Measurements from ENCODE around the gene EWSR1. TPM values are rescaled to one million over a fixed set of nuclear protein-coding genes. Genes with fewer than 3 reads are reported as not detected.
A peak's percentile ranks its signal among the peaks of the same experiment; 100 is the strongest.
"Not testable (repeated sequence)": the region's sequence is repeated elsewhere in the genome, so short reads cannot be mapped to it uniquely, and the experiment has no call there.

Gene EWSR1
- polyA plus RNA-seq, 5 donors: 313 to 369 (median 340) TPM

- no peak for DNase-seq
Observed at GRCh38 chr22:29334148-29334547, 66.1 kb downstream of the EWSR1 start.

GRCh38 chr22:29334696-29335344, 66.8 kb downstream of the EWSR1 start:
- DNase-seq: no peak

- no peak for DNase-seq
Observed at GRCh38 chr22:29335656-29336055, 67.6 kb downstream of the EWSR1 start.

DNA sequence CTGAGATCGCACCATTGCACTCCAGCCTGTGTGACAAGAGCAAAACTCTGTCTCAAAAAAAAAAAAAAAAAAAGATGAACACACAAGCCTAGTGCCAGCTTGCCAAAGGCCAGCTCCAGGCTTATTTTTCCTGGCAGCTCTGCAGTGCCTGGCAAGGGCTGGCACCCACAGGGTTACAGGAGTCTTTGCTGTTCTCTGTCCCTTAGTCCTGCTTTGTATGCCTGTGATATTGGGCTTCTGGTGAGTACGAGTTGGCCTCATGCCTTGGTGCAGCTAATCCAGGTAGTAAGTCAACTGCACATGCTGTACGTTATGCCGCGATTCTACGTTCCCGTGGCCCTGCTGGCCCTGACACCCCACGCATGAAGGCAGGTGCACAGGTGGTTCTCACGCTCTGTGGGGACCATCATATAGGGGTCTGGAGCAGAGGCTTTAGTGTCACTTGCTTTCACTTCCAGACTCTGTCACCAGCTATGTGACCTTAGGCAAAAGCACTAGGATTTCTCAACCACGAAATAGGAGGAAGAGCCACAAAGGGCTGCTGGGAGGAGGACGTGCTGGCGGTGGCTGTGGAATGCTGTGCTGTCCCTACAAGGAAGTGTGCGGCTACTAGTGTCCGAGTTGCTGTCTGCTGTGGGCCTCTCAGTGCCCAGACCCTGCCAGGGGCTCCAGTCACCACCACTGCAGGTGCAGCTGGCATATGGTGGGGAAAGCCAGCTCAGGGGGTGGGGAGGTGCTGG, 68.9 kb downstream of the EWSR1 start:
- no peak for DNase-seq

- no peak for DNase-seq
Observed at GRCh38 chr22:29337631-29338284, 69.7 kb downstream of the EWSR1 start.

- DNase-seq: no peak
Observed at GRCh38 chr22:29338398-29338797, 70.3 kb downstream of the EWSR1 start.

DNA sequence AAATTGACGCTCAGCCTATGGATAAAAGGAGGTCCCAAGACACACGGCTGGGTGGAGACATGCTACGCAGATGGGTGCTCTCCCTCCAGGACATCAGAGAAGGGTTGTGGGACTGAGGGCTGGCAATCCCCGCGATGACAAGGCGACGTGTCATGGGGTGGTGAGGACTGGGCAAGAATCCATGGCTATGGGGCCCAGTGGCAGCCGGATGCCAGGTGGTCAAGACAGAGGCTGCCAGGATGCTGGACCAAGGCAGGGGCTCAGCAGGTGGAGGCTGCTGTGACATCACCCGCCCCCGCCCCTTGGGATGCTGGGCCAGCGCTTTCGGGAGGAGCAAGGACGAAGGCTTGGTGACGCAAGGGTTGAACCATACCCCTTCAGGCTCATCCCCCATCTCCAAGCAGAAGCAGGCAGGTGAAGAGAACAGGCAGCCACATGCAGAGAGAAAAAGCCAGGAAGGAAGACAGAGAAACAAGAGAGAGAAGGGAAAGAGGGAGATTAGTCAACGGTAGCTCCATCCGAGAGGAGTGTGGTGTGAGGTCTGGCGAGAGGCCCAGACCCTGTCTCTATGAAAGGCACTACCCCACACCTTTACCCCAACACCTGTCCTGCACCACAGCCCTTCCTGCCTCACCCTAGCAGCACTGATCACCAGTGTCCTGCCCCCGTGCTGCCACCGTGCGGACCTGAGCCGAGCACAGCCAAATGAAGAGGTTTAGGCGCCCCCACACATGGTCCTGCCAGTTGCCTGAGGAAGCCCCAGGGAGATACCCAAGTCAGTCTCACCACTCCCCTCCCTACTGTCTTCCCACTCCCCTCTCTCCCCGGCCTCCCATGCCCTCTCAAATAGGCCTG, 71.5 kb downstream of the EWSR1 start:
- no peak for DNase-seq

GRCh38 chr22:29340566-29340965, 72.5 kb downstream of the EWSR1 start:
- no peak for DNase-seq

DNA sequence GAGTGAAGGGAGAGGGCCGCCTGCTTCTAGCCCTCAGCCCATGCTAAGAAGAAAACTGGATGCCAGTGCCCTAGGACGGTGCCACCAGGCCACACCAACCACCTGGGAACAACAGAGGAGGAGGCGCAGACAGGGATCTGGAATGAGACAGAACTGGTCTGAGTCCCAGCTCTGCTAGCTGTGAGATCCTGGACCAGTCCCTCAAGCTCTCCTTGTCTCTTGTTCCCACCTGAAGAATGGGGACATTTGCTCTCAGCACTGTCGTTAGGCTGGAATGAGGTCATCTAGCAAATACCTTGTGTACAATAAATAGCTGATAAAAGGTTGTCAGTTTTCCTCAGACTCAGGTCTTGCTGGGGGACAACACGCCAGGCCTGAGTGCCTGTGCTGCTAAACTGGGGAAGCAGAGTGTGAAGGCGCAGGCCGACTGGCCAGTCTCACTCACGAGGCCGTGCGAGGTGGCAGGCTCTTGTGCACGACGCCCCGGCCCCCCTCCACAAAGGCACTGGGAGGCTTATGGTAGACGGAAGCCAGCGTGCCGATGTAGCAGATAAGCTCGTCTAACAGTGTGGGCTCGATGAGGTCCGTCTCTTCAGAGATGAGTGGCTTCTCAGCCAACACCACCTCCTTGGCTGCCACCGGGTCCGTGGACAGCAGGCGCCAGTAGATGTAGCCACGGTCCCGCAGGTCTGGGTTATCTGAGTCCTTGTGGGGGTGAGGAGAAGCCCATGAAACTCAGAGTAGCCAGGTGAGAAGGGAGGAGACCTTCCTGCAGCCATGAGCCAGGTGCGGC, 73.2 kb downstream of the EWSR1 start:
- no peak for DNase-seq

DNA sequence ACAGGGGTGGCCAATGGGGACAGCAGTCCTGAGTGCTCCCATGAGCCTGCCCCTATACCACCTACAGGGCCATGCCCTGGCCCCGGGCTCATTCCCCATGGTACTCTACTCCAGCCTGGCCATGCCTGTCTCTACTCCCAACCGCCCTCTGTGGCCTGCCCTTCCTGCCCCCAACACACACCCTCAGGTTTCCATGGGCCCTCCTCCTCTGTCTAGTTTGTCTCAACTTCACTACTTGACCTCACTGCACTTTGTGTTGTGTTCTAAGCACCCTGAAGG, 73.7 kb downstream of the EWSR1 start:
- no peak for DNase-seq

DNA sequence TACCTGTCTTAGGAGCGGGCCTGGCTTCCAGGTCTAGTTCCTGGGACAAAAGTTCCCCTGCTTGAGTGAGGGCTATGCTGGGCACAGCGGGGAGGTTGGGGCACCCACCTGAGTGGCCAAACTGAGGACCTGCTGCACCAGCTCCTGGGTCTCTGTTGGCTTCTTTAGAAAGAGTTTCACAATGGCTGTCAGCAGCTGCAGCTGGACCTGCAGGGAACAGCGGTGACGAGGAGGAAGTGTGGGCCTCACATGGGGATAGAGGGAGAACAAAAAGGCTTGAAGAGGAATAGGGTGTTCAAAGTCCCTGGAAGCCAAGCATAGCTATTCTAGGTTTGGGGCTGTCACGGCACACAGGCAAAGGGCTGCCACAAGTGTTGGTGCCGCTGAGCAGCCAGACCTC, 74.1 kb downstream of the EWSR1 start:
- DNase-seq: no peak

DNA sequence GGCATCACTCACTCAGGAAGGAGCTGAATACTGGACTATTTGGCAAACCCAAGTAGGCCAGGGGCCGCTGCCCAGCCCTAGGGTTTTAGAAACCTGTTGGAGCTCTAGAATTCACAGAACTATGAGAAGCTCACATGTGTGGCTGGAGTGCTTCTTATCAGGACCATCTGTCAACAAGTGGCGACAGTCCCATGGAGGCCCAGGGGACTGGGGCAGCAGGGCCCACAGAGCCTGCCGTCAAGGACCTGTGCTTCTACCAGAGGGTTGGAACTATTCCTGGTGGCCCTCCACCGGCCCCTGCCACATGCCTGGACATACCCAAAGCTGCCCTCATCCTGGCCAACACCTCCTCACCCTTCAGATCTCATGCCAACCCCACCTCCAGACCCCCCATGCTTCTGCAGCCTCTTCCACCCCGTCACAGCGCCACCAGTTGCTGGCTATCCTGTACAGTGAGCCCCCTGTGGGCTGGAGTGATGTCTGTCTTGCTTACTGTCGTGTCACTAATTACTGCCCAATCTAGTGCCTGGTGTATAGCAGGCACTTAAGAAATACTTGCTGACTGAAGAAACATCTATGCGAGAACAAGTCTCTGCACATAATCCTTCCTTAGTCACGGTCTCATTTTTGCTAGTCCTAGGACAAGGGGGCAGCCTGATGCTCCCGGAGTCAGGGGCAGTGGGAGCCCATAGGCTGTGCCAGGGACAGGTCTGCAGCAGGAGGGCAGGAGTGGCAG, 74.7 kb downstream of the EWSR1 start:
- DNase-seq: peak in 1 of 2 donors; percentile 15

- peak; percentile 32 to 46 for DNase-seq
Observed at GRCh38 chr22:29343313-29343805, 75.3 kb downstream of the EWSR1 start.

- DNase-seq: peak; percentile 42 to 47
Observed at GRCh38 chr22:29344137-29344536, 76.1 kb downstream of the EWSR1 start.

DNA sequence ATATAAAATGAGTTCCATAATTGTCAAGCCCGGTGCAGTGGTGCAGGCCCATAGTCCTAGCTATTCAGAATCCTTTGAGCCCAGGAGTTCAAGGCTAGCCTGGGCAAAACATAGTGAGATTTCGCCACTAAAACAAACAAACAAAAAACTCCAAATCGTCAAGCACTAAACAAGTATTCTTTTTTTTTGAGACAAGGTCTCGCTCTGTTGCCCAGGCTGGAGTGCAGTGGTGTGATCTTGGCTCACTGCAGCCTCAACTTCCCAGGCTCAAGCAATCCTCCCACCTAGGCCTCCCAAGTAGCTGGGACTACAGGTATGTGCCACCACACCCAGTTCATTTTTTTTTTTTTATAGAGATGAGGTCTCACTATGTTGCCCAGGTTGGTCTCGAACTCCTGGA, 76.8 kb downstream of the EWSR1 start:
- not testable (repeated sequence) for DNase-seq

DNA sequence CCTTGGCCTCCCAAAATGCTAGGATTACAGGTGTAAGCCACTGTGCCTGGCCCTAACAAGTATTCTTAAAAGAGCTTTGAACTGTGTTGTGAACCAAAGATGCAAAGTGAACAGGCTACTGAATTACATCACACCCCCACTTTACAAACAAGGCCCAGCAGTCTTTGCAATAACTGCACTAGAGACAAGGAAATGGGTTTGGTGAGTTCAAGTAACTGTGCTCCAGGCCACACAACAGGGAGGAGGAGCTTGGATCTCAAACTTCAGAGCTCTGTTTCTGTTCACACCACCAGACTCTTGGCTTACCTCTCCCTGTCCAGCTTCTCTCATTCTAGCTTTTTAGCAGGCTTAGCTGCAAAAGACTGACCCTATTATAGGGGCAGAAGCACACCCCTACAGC, 77.9 kb downstream of the EWSR1 start:
- no peak for DNase-seq

- no peak for DNase-seq
Observed at GRCh38 chr22:29346659-29347058, 78.6 kb downstream of the EWSR1 start.

DNA sequence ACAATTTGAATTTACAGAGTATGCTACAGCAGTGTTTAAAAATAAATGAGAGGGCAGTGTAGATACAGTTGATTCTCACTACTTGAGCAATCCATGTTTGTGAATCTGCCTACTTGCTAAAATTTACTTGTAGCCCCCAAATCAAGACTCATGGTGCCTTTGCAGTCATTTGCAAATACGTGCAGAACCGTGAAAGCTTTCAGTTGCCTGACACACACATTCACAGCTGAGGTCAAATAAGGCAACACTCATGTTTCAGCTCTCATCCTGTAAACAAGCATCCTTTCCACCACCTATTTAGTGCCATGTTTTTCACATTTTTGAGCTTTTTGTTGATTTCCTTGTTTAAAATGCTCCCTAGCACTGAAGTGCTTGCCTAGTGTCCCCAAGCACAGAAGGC, 80.0 kb downstream of the EWSR1 start:
- DNase-seq: no peak

GRCh38 chr22:29348956-29349355, 80.9 kb downstream of the EWSR1 start:
- no peak for DNase-seq

Data from right lung (tissue), 5 donors.